SK-N-SH treated with all-trans-retinoic acid at 6 μM for 48 hours (cell line): ENCODE data around the gene KCNIP4.

Experiments used
- CREB5 ChIP-seq: fragments of 250-450 bp; sonication (Bioruptor Pico); IDR thresholded peaks from 2 replicates; pipeline ENCODE4 v1.5.1; 2020; ENCODE audit warnings: low read depth, mild to moderate bottlenecking, moderate library complexity
- CSDC2 ChIP-seq: fragments of 250-450 bp; sonication (Bioruptor Pico); IDR thresholded peaks from 2 replicates; pipeline ENCODE4 v1.5.0; 2020; ENCODE audit warnings: mild to moderate bottlenecking, moderate library complexity
- CSRNP3 ChIP-seq: fragments of 250-450 bp; sonication (Bioruptor Pico); IDR thresholded peaks from 2 replicates; pipeline ENCODE4 v1.5.1; 2021; ENCODE audit warnings: mild to moderate bottlenecking, moderate library complexity
- ESRRG ChIP-seq: fragments of 250-450 bp; sonication (Bioruptor Pico); IDR thresholded peaks from 2 replicates; pipeline ENCODE4 v1.6.1; 2021; ENCODE audit warnings: mild to moderate bottlenecking
- PATZ1 ChIP-seq: fragments of 250-450 bp; sonication (Bioruptor Pico); IDR thresholded peaks from 2 replicates; pipeline ENCODE4 v1.8.0; 2020; ENCODE audit warnings: mild to moderate bottlenecking, moderate library complexity, borderline replicate concordance
- PPARA ChIP-seq: fragments of 250-450 bp; sonication (Bioruptor Pico); IDR thresholded peaks from 2 replicates; pipeline ENCODE4 v1.5.0; 2020; ENCODE audit warnings: mild to moderate bottlenecking, borderline replicate concordance
- RARB ChIP-seq: fragments of 250-450 bp; sonication (Bioruptor Pico); IDR thresholded peaks from 2 replicates; pipeline ENCODE4 v1.8.0; 2021; ENCODE audit warnings: mild to moderate bottlenecking, moderate library complexity
- SNAI2 ChIP-seq: fragments of 250-450 bp; sonication (Bioruptor Pico); IDR thresholded peaks from 2 replicates; pipeline ENCODE4 v1.5.0; 2020; ENCODE audit warnings: mild to moderate bottlenecking, moderate library complexity
- TCF4 ChIP-seq: fragments of 250-450 bp; sonication (Bioruptor Pico); IDR thresholded peaks from 2 replicates; pipeline ENCODE4 v1.8.0; 2021; ENCODE audit warnings: mild to moderate bottlenecking, moderate library complexity, borderline replicate concordance
- TSHZ2 ChIP-seq: fragments of 250-450 bp; sonication (Bioruptor Pico); IDR thresholded peaks from 2 replicates; pipeline ENCODE4 v1.5.0; 2020; ENCODE audit warnings: mild to moderate bottlenecking, moderate library complexity
- ZFP3 ChIP-seq: fragments of 250-450 bp; sonication (Bioruptor Pico); IDR thresholded peaks from 2 replicates; pipeline ENCODE4 v1.5.0; 2020; ENCODE audit warnings: mild to moderate bottlenecking, moderate library complexity
- ZFP30 ChIP-seq: fragments of 450-650 bp; formaldehyde crosslinking; IDR thresholded peaks from 2 replicates; pipeline ENCODE4 v1.5.0; 2022; ENCODE audit warnings: mild to moderate bottlenecking, moderate library complexity
- ZNF70 ChIP-seq: fragments of 450-650 bp; formaldehyde crosslinking; IDR thresholded peaks from 2 replicates; pipeline ENCODE4 v1.5.0; 2020; ENCODE audit warnings: mild to moderate bottlenecking, moderate library complexity

- TF ChIP-seq PATZ1 (CRISPR knock-in tag) (no peak), CREB5 (no peak), TSHZ2 (CRISPR knock-in tag) (no peak), ZFP3 (CRISPR knock-in tag) (no peak), ESRRG (CRISPR knock-in tag) (no peak), TCF4 (no peak), SNAI2 (CRISPR knock-in tag) (no peak), ZFP30 (CRISPR knock-in tag) (no peak), CSRNP3 (CRISPR knock-in tag) (no peak), RARB (no peak), ZNF70 (CRISPR knock-in tag) (no peak), PPARA (CRISPR knock-in tag) (no peak), CSDC2 (no peak)
Observed at GRCh38 chr4:21002286-21002685, 946.3 kb downstream of the KCNIP4 start.
